Ishikawa (cell line): Measurements from ENCODE around the gene PSD4.

Experiments used
- CEBPB ChIP-seq: IDR thresholded peaks from 2 replicates; pipeline ENCODE4 v1.6.1; 2012
- CREB1 ChIP-seq: IDR thresholded peaks from 2 replicates; pipeline ENCODE4 v1.6.1; 2012; ENCODE audit warnings: low read depth
- EGR1 ChIP-seq: IDR thresholded peaks from 2 replicates; pipeline ENCODE4 v1.6.1; 2012
- EP300 ChIP-seq: IDR thresholded peaks from 2 replicates; pipeline ENCODE4 v1.6.1; 2012; ENCODE audit warnings: borderline replicate concordance
- FOXM1 ChIP-seq: IDR thresholded peaks from 2 replicates; pipeline ENCODE4 v1.6.1; 2012; ENCODE audit warnings: low read depth, borderline replicate concordance
- NFIC ChIP-seq: IDR thresholded peaks from 2 replicates; pipeline ENCODE4 v1.6.1; 2012
- RAD21 ChIP-seq: IDR thresholded peaks from 2 replicates; pipeline ENCODE4 v1.6.1; 2012; ENCODE audit warnings: low read depth
- TAF1 ChIP-seq: IDR thresholded peaks from 2 replicates; pipeline ENCODE4 v1.6.1; 2012; ENCODE audit warnings: low read depth, mild to moderate bottlenecking
- TCF12 ChIP-seq: IDR thresholded peaks from 2 replicates; pipeline ENCODE4 v1.6.1; 2012; ENCODE audit warnings: low read depth
- TEAD4 ChIP-seq: IDR thresholded peaks from 2 replicates; pipeline ENCODE4 v1.6.1; 2012
- YY1 ChIP-seq: IDR thresholded peaks from 2 replicates; pipeline ENCODE4 v1.6.1; 2012; ENCODE audit warnings: low read depth
- ZBTB7A ChIP-seq: IDR thresholded peaks from 2 replicates; pipeline ENCODE4 v1.6.1; 2012; ENCODE audit warnings: low read depth
- TF ChIP-seq, protein P1 (sequence below): IDR thresholded peaks from 2 replicates; pipeline ENCODE4 v1.6.1; 2012
- TF ChIP-seq, protein P2 (sequence below): IDR thresholded peaks from 2 replicates; pipeline ENCODE4 v1.6.1; 2012; ENCODE audit warnings: low read depth, mild to moderate bottlenecking
- TF ChIP-seq, protein P3 (sequence below): IDR thresholded peaks from 2 replicates; pipeline ENCODE4 v1.6.1; 2012

PSD4 gene

DNA sequence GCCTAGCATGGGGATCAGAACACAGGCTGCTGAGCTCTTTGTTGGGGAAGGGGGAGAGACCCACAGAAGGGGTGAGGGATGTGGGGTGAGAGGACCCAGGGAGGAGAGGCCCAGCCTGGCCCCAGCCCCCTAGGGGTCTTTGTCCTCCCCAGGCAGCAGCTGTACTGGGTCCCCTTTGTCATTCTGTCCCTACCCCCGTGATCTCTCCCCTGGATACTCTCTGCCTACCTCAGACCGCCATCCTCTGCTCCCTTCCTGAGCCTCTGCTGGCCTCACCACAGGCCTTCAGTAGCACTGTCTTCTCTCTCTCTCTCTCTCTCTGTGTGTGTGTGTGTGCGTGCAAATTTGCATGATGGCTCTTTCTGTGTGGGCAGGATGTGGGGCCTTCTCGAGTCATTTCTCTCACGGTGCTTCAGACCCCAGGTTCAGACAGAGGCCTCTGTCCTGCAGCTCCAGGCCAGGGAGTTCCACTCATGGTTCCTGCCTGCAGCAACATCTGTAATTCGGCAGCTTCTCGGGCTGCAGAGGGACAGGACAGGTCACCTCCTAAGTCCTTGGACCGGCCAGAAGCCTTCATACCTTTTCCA lies 1.4 kb downstream of the PSD4 start:
- TF ChIP-seq ZBTB7A (no peak), EP300 (no peak), YY1 (no peak), TEAD4 (no peak), NFIC (no peak), RAD21 (no peak), TCF12 (no peak), CEBPB (no peak), FOXM1 (no peak), EGR1 (no peak), CREB1 (no peak), TAF1 (no peak)
- TF ChIP-seq, protein P1, sequence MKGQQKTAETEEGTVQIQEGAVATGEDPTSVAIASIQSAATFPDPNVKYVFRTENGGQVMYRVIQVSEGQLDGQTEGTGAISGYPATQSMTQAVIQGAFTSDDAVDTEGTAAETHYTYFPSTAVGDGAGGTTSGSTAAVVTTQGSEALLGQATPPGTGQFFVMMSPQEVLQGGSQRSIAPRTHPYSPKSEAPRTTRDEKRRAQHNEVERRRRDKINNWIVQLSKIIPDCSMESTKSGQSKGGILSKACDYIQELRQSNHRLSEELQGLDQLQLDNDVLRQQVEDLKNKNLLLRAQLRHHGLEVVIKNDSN = no peak
- TF ChIP-seq, protein P2, sequence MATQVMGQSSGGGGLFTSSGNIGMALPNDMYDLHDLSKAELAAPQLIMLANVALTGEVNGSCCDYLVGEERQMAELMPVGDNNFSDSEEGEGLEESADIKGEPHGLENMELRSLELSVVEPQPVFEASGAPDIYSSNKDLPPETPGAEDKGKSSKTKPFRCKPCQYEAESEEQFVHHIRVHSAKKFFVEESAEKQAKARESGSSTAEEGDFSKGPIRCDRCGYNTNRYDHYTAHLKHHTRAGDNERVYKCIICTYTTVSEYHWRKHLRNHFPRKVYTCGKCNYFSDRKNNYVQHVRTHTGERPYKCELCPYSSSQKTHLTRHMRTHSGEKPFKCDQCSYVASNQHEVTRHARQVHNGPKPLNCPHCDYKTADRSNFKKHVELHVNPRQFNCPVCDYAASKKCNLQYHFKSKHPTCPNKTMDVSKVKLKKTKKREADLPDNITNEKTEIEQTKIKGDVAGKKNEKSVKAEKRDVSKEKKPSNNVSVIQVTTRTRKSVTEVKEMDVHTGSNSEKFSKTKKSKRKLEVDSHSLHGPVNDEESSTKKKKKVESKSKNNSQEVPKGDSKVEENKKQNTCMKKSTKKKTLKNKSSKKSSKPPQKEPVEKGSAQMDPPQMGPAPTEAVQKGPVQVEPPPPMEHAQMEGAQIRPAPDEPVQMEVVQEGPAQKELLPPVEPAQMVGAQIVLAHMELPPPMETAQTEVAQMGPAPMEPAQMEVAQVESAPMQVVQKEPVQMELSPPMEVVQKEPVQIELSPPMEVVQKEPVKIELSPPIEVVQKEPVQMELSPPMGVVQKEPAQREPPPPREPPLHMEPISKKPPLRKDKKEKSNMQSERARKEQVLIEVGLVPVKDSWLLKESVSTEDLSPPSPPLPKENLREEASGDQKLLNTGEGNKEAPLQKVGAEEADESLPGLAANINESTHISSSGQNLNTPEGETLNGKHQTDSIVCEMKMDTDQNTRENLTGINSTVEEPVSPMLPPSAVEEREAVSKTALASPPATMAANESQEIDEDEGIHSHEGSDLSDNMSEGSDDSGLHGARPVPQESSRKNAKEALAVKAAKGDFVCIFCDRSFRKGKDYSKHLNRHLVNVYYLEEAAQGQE = no peak
- TF ChIP-seq, protein P3, sequence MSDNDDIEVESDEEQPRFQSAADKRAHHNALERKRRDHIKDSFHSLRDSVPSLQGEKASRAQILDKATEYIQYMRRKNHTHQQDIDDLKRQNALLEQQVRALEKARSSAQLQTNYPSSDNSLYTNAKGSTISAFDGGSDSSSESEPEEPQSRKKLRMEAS = no peak

DNA sequence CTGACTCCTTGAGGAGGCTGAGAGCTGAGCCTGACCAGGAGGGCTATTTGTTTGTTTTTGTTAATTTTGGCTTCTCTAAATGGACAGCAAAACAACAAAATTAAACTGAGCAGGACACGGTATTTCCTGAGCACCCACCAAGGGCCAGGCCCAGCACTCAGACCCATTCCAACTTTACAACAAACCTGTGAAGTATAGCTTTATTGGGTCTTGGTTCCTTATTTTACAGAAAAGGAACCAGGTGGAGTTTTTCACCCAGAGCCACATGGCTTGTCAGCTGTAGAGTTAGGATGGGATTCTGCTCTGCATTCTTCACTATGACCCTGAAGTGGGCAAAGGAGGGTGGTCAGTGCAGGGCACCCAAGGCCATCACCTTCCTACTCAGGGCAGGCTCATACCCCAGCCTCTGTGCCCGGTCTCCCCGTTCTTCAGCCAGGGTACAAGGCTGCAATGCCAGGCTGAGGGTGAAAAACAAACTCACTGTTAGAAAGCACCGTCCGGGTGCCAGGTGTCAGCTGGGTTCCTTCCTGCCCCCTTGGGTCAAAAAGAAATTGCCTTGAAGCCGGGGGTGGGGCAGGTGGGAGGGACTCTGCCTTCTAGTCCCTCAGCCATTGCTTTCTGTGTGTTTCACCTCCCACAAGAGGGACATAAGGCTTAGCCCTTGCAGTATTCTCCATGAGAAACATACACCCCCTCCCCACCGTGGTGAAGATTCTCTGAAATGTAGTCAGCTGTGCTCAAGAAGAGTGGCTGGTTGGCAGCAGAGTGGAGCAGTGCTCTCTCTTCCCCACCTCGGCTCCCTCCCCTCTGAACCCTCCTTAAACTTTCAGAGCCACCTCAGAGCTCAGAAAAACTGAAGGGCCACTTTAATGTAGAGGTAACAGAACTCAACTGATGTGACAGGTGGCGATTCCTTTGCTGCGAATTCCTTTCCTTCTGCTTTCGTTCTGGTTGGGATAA lies 2.2 kb downstream of the PSD4 start:
- TF ChIP-seq FOXM1 (no peak), YY1 (no peak), RAD21 (no peak), NFIC (no peak), EP300 (no peak), EGR1 (no peak), TEAD4 (no peak), CEBPB (no peak), TCF12 (no peak), CREB1 (no peak), TAF1 (no peak), ZBTB7A (no peak)
- TF ChIP-seq, protein P2 = no peak
- TF ChIP-seq, protein P1 = no peak
- TF ChIP-seq, protein P3 = no peak

DNA sequence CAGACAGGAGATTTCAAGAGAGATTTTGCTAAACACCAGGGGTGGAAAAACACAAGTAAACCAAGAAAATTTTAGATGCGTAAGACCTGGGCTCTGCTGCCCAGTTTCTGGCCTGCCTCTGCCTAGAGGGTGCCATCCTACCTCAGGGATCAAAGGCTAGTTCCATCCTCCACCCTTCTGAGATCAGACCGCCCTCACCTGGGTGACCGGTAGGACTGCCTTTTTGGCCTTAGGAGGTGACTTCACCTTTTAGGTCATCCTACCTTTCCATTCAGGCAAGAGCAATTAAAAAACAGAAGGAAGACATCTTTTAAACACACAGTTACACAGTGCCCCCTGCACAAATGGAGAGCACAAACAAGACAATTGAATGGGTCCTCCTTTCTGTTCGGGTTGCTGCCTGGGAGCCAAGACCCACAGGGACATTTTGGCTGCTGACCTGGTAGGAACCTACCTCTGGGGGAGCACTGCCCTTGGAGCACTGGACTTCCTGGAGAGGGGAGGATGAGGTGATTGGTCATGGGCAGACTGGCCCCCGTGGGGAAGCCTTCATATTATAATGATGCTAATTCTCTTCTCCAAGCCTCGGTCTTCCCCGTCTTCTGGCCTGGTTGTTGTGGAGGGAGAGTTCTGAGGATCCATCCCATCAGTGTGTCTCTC lies 3.1 kb downstream of the PSD4 start:
- TF ChIP-seq NFIC (no peak), EP300 (no peak), RAD21 (no peak), CEBPB (no peak)
- TF ChIP-seq, protein P2 = no peak
